Natural killer cell (primary cell): ENCODE measurements around the gene OR10C1. TPM values are rescaled to one million over a fixed set of nuclear protein-coding genes. Genes with fewer than 3 reads are reported as not detected.

ENCODE experiments used
- ATAC-seq, 3 donors: fragments of 150-1000 bp in 2 of 3; fragments of 200-7000 bp in 1 of 3; cut with Tn5 transposase; 1 replicate in 1 of 3; 2 replicates in 2 of 3; pipeline ENCODE4 v1.10.0; 2021; ENCODE audit warnings: mild to moderate bottlenecking in 2 of 3, moderate library complexity in 2 of 3
- DNase-seq, 2 donors: peaks; one replicate each; pipeline versions ENCODE4 v3.0.0 to v3.0.0-alpha.2; 2013 to 2021; ENCODE audit warnings: mixed read lengths in 1 of 2
- H3K27ac ChIP-seq: one replicate; pipeline ENCODE4 v1.5.1; 2013; ENCODE audit warnings: mild to moderate bottlenecking, low read length
- H3K27me3 ChIP-seq: one replicate; pipeline ENCODE4 v1.6.1; 2013; ENCODE audit warnings: low read length; ENCODE audit not compliant: control insufficient read depth, insufficient read depth
- H3K36me3 ChIP-seq: one replicate; pipeline ENCODE4 v1.6.1; 2013; ENCODE audit warnings: low read length; ENCODE audit not compliant: control insufficient read depth, insufficient read depth
- H3K4me1 ChIP-seq: one replicate; pipeline ENCODE4 v1.6.1; 2013; ENCODE audit warnings: low read length; ENCODE audit not compliant: control insufficient read depth, insufficient read depth
- H3K4me3 ChIP-seq: one replicate; pipeline ENCODE4 v1.5.1; 2013; ENCODE audit warnings: low read length
- H3K9me3 ChIP-seq: one replicate; pipeline ENCODE4 v1.6.1; 2013; ENCODE audit warnings: low read length; ENCODE audit not compliant: control insufficient read depth, insufficient read depth
- H3K27ac Mint-ChIP-seq, 2 donors: one replicate each; pipeline ENCODE4 v1.8.0; 2022; ENCODE audit warnings: mild to moderate bottlenecking in 2 of 2, mixed read lengths in 2 of 2, moderate library complexity in 1 of 2
- H3K27me3 Mint-ChIP-seq, 2 donors: one replicate each; pipeline ENCODE4 v1.8.0; 2022; ENCODE audit warnings: low read depth in 2 of 2, mixed read lengths in 2 of 2
- H3K36me3 Mint-ChIP-seq: one replicate; pipeline ENCODE4 v1.8.0; 2022; ENCODE audit warnings: mixed read lengths
- H3K4me1 Mint-ChIP-seq, 2 donors: one replicate each; pipeline ENCODE4 v1.8.0; 2022; ENCODE audit warnings: mixed read lengths in 2 of 2
- H3K4me3 Mint-ChIP-seq: one replicate; pipeline ENCODE4 v1.8.0; 2022; ENCODE audit warnings: mild to moderate bottlenecking, moderate library complexity, mixed read lengths
- H3K9me3 Mint-ChIP-seq, 2 donors: one replicate each; pipeline ENCODE4 v1.8.0; 2022; ENCODE audit warnings: mixed read lengths in 2 of 2
- CTCF ChIP-seq: fragments of 200-600 bp; IDR thresholded peaks from one replicate; pipeline ENCODE4 v1.8.0; 2022; ENCODE audit warnings: antibody characterized with exemption
- WGBS: methylation state at CpG from one replicate; pipeline ENCODE4 v1.1.7; 2013; ENCODE audit warnings: missing lambda C conversion rate; ENCODE audit not compliant: insufficient coverage; 5-methylcytosine and 5-hydroxymethylcytosine counted together
- intact Hi-C: fragments of 100-400 bp; cut with micrococcal nuclease; formaldehyde crosslinking; loops from one replicate; pipeline ENCODE4 v1.14.2; 2022
- total RNA-seq, 4 donors: library from RNA; stranded (reverse); fragments of 120-200 nt in 1 of 4; gene quantifications; one replicate each; pipeline versions ENCODE4 v1.2.3 to v1.2.4, GENCODE V29; 2013 to 2022

OR10C1 gene
- total RNA-seq = not detected
- not detected for total RNA-seq (2013)

- H3K27me3 Mint-ChIP-seq = peaks cover 23 to 52% of the 10 kb centered on the region in 2 donors
- Histone ChIP-seq H3K36me3 (no peaks in the 10 kb centered on the region), H3K27me3 (peaks cover 2% of the 10 kb centered on the region), H3K9me3 (no peaks in the 10 kb centered on the region), H3K4me3 (no peak within 1 kb of the TSS), H3K27ac (no peak within 1 kb of the TSS), H3K4me1 (no peaks in the 10 kb centered on the region)
- no peaks in the 10 kb centered on the region for H3K9me3 Mint-ChIP-seq
- H3K27ac Mint-ChIP-seq = no peak within 1 kb of the TSS
- intact Hi-C loops = no loop called here
- no peaks in the 10 kb centered on the region for H3K36me3 Mint-ChIP-seq
- no peaks in the 10 kb centered on the region for H3K4me1 Mint-ChIP-seq
- ATAC-seq (no peak), DNase-seq (no peak)
- no peak for TF ChIP-seq CTCF
- H3K4me3 Mint-ChIP-seq = no peak within 1 kb of the TSS
Observed at GRCh38 chr6:29439006-29439405, at the start of gene OR10C1. TSS of gene OR10C1 (plus strand) at chr6:29439306. CDS start at chr6:29440016, 710 bp downstream.

- H3K4me3 Mint-ChIP-seq = no peak within 1 kb of the TSS
- TF ChIP-seq CTCF = no peak
Observed at GRCh38 chr6:29395331-29395730, 43.8 kb upstream of the OR10C1 start, which contains the start of gene OR12D2. TSS of gene OR12D2 (plus strand) at chr6:29395631. CDS start at chr6:29396700, 1,069 bp downstream.

GRCh38 chr6:29399525-29399924 lies 39.6 kb upstream of the OR10C1 start:
- peaks cover 5% of the 10 kb centered on the region for H3K36me3 Mint-ChIP-seq
- Histone ChIP-seq H3K4me1 (no peaks in the 10 kb centered on the region), H3K36me3 (no peaks in the 10 kb centered on the region), H3K4me3 (no peak overlapping the region), H3K27me3 (peaks cover 7% of the 10 kb centered on the region), H3K9me3 (no peaks in the 10 kb centered on the region), H3K27ac (no peak overlapping the region)
- TF ChIP-seq CTCF = no peak
- ATAC-seq (no peak), DNase-seq (no peak)
- H3K4me1 Mint-ChIP-seq = no peaks in the 10 kb centered on the region
- intact Hi-C loops = no loop called here
- H3K27ac Mint-ChIP-seq = no peak overlapping the region
- WGBS = no CpG with 5 or more reads among the region's 2 CpGs
- peaks cover 9 to 56% of the 10 kb centered on the region in 2 donors for H3K27me3 Mint-ChIP-seq
- no peak overlapping the region for H3K4me3 Mint-ChIP-seq
- peaks cover 0 to 2% of the 10 kb centered on the region in 2 donors for H3K9me3 Mint-ChIP-seq

More at GRCh38 chr6:29395331-29395730, 43.8 kb upstream of the OR10C1 start, which contains the start of gene OR12D2:
- intact Hi-C loops = no loop called here
- Histone ChIP-seq H3K4me1 (no peaks in the 10 kb centered on the region), H3K36me3 (no peaks in the 10 kb centered on the region), H3K27ac (no peak within 1 kb of the TSS), H3K4me3 (no peak within 1 kb of the TSS), H3K27me3 (peaks cover 2% of the 10 kb centered on the region), H3K9me3 (no peaks in the 10 kb centered on the region)
- no peaks in the 10 kb centered on the region for H3K4me1 Mint-ChIP-seq
- H3K36me3 Mint-ChIP-seq = peaks cover 2% of the 10 kb centered on the region
- DNase-seq = no peak
- no peak within 1 kb of the TSS for H3K27ac Mint-ChIP-seq
- H3K27me3 Mint-ChIP-seq = peaks cover 9 to 47% of the 10 kb centered on the region in 2 donors
- peaks cover 0 to 1% of the 10 kb centered on the region in 2 donors for H3K9me3 Mint-ChIP-seq
- no peak for ATAC-seq

- Histone ChIP-seq H3K4me3 (no peak overlapping the region), H3K36me3 (no peaks in the 10 kb centered on the region), H3K27ac (no peak overlapping the region), H3K27me3 (peaks cover 6% of the 10 kb centered on the region), H3K4me1 (no peaks in the 10 kb centered on the region), H3K9me3 (no peaks in the 10 kb centered on the region)
- Mint-ChIP-seq H3K9me3 (peaks cover 0 to 2% of the 10 kb centered on the region in 2 donors), H3K4me3 (no peak overlapping the region), H3K27me3 (peaks cover 4 to 33% of the 10 kb centered on the region in 2 donors), H3K27ac (no peak overlapping the region), H3K36me3 (peaks cover 5% of the 10 kb centered on the region), H3K4me1 (no peaks in the 10 kb centered on the region)
- intact Hi-C loops = no loop called here
- ATAC-seq (no peak), DNase-seq (no peak)
- 55% methylated on average over 1 of the region's 1 CpG for WGBS
- no peak for TF ChIP-seq CTCF
Observed at GRCh38 chr6:29403801-29404200, 35.3 kb upstream of the OR10C1 start.
